Measurements from ENCODE around the gene FRMD4A. TPM values are rescaled to one million over a fixed set of nuclear protein-coding genes. Genes with fewer than 3 reads are reported as not detected.
"Not testable (repeated sequence)": the region's sequence is repeated elsewhere in the genome, so short reads cannot be mapped to it uniquely, and the experiment has no call there.

Gene FRMD4A
- total RNA-seq, 1 donor from 2014 or later: 33.3 TPM

GRCh38 chr10:14093730-14094484 lies 236.8 kb downstream of the FRMD4A start:
- DNase-seq: peak; percentile 63

GRCh38 chr10:14092799-14093198 lies 237.9 kb downstream of the FRMD4A start:
- no peak for DNase-seq

GRCh38 chr10:14089556-14090292 lies 241.0 kb downstream of the FRMD4A start:
- DNase-seq: no peak

GRCh38 chr10:14087566-14087965 lies 243.2 kb downstream of the FRMD4A start:
- DNase-seq: no peak

GRCh38 chr10:14086596-14086995 lies 244.1 kb downstream of the FRMD4A start:
- no peak for DNase-seq

- no peak for DNase-seq
Measured at GRCh38 chr10:14084875-14085274, 245.8 kb downstream of the FRMD4A start.

- no peak for DNase-seq
Measured at GRCh38 chr10:14080795-14081194, 249.9 kb downstream of the FRMD4A start.

GRCh38 chr10:14077430-14077829 lies 253.3 kb downstream of the FRMD4A start:
- DNase-seq: no peak

- peak; percentile 97 for DNase-seq
Measured at GRCh38 chr10:14074062-14074884, 256.5 kb downstream of the FRMD4A start.

- DNase-seq: no peak
Measured at GRCh38 chr10:14072541-14072940, 258.2 kb downstream of the FRMD4A start.

GRCh38 chr10:14071956-14072355 lies 258.8 kb downstream of the FRMD4A start:
- DNase-seq: no peak

- DNase-seq: no peak
Measured at GRCh38 chr10:14068601-14069250, 262.0 kb downstream of the FRMD4A start.

- not testable (repeated sequence) for DNase-seq
Measured at GRCh38 chr10:14067638-14068037, 263.1 kb downstream of the FRMD4A start.

GRCh38 chr10:14066106-14066505 lies 264.6 kb downstream of the FRMD4A start:
- DNase-seq: no peak

GRCh38 chr10:14063531-14064285 lies 267.0 kb downstream of the FRMD4A start:
- peak; percentile 10 for DNase-seq

- DNase-seq: no peak
Measured at GRCh38 chr10:14062528-14063260, 268.0 kb downstream of the FRMD4A start.

- DNase-seq: no peak
Measured at GRCh38 chr10:14060320-14061070, 270.2 kb downstream of the FRMD4A start.

- DNase-seq: peak; percentile 59
Measured at GRCh38 chr10:14056610-14057332, 274.0 kb downstream of the FRMD4A start.

GRCh38 chr10:14052931-14053330 lies 277.8 kb downstream of the FRMD4A start:
- no peak for DNase-seq

Measured in skin of body (tissue), 2 donors.